ENCODE measurements around the gene CCDC78.

DNA sequence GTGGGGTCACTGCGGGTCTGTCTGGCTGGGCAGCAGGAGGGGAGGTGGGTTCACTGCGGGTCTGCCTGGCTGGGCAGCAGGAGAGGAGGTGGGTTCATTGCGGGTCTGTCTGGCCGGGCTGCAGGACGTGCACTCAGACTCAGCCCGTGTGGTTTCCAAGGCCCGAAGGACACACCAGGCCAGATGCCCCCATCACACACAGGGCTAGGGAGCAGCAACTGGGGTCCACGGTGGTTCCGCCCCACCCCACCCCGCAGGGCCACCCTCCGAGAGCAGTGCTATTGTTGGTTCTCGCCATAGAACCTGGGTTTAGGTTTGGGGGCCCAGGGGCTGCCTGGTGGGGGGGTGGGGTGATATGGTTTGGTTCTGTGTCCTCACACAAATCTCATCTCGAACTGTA lies 20.4 kb upstream of the CCDC78 start:
- TF ChIP-seq, protein P1, sequence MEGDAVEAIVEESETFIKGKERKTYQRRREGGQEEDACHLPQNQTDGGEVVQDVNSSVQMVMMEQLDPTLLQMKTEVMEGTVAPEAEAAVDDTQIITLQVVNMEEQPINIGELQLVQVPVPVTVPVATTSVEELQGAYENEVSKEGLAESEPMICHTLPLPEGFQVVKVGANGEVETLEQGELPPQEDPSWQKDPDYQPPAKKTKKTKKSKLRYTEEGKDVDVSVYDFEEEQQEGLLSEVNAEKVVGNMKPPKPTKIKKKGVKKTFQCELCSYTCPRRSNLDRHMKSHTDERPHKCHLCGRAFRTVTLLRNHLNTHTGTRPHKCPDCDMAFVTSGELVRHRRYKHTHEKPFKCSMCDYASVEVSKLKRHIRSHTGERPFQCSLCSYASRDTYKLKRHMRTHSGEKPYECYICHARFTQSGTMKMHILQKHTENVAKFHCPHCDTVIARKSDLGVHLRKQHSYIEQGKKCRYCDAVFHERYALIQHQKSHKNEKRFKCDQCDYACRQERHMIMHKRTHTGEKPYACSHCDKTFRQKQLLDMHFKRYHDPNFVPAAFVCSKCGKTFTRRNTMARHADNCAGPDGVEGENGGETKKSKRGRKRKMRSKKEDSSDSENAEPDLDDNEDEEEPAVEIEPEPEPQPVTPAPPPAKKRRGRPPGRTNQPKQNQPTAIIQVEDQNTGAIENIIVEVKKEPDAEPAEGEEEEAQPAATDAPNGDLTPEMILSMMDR (IDR thresholded peaks at IDR 0.05): no peak
- TF ChIP-seq POLR2A (IDR thresholded peaks at IDR 0.05): no peak
